DMS114 treated with DMSO at 0.1 percent for 48 hours (cell line): ENCODE data around the gene DPYD.
"Not testable (repeated sequence)": the region's sequence is repeated elsewhere in the genome, so short reads cannot be mapped to it uniquely, and the experiment has no call there.

Source experiments
- DNase-seq: peaks from one replicate; lab custom pipeline; 2025; ENCODE audit not compliant: unreplicated experiment; lab: John Stamatoyannopoulos, UW

DPYD gene

DNA sequence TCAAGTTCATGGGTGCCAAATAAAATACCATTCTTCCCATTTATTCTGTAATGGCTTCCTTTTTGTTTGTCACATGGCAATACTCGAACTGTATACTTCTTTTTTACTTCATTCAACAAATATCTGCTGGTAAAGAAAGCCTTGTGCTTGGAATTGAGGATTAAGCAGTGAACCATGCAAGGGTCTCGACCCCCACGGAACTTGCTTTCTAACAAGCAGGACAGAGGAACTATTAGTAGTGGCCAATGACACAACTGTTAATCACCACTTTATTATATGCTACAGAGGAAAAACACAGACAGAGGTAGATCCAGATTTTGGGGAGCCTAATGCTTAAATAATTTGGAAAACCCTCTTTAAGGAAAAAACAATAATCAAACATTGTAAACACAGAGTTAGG is 542.2 kb downstream of the DPYD start:
- no peak for DNase-seq

DNA sequence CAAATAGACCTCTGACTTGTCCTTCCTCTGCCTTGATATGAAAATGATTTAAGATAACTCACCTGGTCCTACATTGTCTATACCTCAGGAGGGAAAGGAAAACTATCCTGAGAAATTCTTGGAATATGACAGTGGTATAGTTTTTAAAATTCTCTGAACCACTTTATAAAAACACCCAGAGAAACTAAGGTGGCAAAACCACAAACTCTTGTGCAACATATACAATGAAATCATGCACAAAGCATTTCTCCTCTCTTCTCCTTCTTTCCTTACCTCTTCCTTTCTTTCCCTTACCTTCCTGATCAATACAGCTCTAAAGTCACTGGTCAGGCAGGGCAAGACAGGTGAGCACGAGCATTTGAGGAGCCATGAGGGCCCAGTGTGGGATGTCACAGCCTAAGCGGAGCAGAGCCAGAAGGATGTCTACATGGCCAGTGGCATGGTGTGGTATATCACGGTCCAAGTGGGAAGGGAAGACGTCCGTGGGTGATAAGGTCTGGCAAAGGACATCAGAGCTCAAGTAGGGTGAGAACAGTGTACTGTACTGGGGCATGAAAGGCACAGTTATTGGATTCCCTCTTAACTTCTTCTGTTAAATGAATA is 543.3 kb downstream of the DPYD start:
- DNase-seq: no peak

DNA sequence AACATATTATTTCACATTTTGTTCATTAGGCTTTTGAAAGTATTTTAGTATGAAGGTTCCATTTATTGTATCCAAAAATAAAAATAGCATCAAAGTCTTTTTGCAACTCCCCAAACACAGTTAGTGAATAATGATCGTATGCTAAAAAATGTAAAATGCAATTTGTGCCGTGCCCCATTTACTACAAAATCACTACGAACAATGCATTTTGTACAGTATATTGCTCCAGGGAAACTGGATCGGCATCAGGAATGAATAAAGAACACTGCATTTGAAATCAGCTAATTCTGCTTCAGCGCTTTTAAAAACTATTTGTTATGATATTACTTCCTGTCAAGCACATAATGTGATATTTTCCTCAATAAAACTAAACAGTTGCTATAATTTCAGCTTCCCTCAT is 547.8 kb downstream of the DPYD start:
- DNase-seq: no peak

DNA sequence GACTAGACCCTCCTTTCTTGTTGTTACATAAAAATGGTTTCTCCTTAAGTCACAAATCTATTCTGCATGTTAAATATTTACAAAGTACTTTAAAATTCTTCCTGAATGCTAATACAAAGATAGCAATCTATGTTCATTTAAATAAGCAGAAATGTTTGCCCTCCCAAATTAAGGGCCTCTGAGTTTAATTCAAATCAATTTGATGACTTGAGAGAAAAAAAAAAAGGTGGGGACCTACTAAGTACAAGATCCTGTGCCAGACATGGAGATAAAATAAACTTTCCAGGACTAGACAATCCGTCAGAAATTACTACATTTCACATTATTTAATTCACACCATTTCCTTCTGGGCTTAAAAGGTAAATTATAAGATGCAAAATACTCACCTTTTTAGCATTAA is 548.3 kb downstream of the DPYD start:
- DNase-seq: no peak

DNA sequence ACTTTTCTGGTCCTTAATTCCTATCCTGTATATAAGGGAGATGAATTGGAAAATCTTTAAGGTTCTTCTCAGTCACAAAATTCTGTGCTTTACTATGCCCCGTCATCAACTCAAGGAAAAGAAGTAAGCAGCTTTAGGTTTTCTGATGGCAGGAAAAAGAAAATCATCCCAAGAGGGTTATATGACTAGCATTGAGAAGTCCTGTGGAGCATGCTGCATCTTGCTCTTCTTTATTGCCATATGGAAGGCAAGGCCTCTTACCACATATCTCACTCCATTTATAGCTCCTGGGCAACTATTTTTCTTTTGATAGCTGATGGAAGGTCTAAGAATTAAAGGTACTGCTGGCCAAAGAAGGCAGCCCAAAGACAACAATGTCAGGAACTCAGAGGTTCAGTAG is 552.5 kb downstream of the DPYD start:
- no peak for DNase-seq

DNA sequence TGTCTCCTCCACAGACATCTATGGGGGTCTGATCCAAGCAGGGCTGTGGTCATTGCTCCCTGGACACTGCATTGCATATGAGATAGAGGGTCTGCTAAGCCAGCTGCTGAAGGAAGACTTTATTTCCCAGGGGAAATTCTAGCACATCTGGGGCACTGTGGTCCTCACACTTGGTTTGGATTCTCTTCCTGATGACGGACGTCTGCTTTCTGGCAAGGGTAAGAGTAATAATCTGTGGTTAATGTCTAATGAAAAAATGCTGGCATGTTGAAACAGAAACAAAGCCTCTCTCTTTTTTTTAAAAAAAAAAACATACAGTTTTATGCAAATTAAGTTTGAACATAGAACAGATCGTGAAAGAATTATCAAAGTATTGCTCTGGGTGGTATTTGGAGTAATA is 553.9 kb downstream of the DPYD start:
- no peak for DNase-seq

DNA sequence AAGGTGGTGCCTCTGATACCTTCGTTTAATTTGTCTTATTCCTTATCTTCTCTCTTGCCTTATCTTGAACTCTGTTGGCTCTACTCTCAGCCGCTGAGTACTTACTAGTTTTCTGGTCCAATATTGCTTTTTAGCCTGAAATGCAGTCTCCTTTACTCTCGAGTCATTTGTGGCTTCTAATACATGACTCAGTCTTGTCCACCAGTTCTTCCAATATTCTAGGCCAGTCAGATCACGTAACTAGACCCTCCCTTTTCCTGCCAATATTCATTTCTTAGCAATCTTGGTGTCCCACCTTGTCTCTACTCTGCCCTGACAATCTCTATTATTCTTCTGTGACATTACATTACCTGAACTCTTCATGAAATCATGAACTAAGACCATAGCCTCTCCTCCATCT is 555.8 kb downstream of the DPYD start:
- DNase-seq: no peak

DNA sequence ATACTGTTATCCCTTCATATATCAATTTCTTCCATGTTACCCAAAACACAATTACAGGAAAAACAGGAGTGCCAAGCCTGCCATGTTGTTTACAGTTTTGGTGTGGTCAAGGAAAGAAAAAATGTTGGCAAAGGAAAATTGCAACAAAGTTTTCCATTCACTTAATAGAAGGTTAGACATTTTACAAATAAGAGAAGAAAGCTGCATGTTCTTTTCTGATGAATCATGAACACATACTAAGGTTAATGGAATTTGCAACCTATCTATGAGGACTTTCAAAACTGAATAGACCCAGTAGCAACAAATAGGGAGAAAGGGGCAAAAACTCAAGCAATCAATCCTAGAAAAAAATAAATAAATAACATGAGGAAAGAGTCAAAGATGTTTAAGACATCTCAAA is 556.7 kb downstream of the DPYD start:
- DNase-seq: no peak

DNA sequence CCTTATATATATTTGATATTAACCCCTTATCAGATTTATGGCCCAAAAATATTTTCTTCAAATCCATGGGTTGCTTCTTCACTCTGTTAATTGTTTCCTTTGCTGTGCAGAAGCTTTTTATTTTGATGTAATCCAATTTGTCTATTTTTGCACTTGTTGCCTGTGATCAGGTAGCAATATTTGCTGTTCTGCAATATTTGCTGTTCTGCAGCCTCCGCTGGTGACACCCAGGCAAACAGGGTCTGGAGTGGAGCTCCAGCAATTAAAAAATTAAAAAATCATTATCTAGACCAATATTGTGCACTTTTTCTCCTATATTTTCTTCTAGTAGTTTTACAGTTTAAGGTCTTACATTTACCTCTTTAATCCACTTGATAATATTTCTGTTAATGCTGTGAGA is 564.5 kb downstream of the DPYD start:
- DNase-seq: no peak

DNA sequence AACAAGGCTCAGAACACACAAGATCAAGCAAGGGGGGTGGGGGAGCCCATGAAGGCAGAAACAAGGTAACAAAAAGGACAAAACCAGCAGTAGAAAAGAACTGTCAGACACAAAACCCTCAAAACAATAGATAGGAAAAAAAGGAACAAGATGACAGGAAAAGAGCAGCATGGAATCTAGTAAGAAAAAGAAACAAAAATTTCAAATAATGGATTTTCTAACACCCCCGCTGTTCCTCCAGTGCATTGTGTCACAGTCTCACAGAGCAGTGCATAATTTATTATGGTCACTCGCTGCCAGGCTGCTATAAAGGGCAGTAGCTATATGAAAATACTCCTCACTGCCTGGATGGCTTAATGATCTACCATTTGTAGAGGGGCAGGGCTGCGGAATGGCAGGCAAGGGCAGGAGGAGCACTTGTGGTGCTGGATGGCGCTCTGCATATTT is 567.9 kb downstream of the DPYD start:
- DNase-seq: no peak

DNA sequence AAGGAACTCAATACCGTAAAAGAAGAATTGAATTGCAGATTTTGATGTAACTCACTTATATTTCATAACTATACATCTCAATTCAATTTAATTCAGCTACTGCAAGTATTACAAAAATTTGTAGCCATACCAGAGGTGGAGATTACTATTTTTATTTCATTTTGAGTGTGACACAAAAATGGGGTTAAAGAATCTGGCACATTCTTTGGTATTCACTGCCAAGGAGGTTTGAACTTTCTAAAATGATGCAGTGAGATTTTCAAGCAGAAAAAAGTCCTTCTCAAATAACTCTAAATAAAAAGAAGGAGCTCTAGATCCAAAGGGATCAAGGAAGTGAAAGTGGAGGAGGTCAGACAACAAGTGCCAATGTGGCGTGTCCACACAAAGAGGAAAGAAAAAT is 569.0 kb downstream of the DPYD start:
- DNase-seq: no peak

DNA sequence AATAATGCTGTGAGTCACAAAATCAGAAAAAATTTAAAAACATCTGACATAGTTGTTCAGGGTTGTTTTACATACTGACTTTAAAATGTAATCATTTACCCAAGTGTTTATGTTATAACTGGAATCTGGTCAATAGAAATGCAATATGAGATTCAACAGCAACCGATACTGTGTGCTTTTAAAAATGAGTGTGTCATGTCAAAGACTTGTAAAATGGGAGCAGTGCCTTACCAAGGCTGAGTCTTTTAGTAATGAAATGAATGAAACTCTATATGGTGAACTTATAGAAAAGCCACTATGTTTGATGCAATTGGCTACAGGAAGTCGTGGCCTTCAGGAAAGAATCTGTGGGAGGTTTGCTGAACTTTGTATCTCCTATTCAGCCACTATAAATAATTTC is 570.2 kb downstream of the DPYD start:
- DNase-seq: no peak

DNA sequence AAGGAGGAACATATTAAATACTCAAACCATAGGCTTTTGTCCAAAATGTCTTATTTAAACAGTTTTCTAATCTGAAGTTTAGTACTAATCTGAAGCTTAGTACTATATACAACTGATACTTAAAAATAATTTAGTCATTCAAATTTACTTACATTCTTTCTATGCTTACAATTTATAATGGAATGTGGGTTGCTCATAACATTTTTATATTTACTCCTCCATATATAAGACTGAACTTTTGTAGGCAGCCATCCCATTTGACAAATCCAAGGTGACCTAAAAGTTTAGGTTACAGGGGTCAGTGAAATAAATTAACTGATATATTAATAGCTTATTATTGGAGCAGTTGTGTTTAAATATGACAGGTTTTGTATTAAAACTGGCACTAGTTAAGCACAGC is 570.6 kb downstream of the DPYD start:
- no peak for DNase-seq

DNA sequence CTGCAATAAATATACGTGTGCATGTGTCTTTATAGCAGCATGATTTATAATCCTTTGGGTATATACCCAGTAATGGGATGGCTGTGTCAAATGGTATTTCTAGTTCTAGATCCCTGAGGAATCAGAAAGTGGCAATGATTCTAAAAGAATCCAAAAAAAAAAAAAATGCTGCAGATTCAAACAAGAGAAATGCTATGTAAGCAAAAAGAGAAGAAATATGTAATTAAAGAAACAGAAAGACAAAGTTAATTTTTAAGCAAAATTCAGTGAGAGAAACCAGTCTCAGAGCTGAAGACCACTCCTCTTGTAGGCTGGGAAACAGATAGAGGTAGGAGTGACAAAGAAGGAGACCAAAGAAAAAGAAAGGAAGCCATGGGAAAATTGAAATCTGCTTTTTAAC is 571.0 kb downstream of the DPYD start:
- DNase-seq: not testable (repeated sequence)

DNA sequence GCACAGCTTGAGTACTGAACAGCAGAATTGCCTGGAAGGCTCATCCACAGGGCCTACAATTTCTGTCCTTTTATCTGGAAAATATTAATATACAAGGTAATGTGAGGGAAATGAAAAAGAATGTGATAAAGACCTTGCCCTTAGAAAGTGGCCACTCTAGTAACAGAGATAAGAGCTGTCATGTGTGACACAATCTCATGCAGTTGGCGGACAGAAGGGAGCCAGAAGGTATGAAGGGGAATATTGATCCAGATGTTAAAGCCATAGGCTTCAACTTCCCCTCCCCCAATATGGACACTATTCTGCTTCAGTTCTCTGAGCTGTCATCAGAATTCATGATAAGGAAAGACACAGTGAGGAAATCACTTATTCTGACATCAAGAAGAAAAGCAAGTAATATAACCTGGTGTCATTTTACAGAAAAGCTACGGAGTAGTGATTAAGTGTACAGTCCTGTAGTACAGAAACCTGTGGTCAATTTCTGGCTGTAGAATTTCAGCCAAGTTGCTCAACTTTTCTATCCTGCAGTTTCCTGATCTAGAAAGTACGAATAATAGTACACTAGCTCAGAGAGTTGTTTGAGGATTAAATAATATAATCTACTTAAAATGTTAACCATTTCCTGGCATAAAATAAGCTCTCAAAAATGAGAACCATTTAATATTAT is 572.1 kb downstream of the DPYD start:
- no peak for DNase-seq

DNA sequence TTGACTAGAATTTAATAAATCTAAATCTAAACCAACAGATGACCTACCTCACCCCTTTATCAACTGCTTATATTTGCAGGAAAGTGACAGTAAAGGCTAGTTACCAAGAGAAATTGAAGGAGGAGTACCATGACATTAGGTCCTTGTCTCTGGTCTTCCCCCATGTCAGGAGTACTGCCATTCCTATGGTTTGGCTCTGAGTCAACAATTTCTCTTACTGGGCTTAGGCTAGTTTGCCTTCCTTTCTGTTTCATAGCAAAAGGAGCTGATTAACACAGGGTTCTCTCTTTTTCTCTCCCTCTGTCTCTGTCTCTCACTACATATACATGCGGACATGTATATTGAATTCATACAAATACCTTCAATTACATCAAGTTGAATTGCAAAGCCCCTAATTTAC is 579.9 kb downstream of the DPYD start:
- DNase-seq: no peak

DNA sequence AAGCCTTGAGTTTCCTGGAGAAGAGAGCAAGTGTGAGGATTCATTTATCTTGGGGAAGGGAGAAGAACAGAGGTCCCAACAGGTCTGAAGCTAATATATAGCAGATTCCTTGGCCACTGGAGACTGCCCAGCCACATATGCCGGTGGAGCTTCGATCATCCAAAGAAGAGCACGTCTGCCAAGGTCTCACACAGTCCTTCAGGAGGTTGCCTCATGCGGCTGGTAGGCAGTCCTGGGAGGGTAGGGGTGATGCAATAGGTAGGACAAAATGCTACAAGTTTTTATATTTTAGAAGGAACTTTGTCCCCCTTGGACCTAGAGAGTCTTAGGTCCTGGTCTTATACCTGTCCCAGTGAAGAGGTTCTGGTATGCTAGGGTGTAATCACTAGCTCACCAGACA is 582.5 kb downstream of the DPYD start:
- DNase-seq: no peak

DNA sequence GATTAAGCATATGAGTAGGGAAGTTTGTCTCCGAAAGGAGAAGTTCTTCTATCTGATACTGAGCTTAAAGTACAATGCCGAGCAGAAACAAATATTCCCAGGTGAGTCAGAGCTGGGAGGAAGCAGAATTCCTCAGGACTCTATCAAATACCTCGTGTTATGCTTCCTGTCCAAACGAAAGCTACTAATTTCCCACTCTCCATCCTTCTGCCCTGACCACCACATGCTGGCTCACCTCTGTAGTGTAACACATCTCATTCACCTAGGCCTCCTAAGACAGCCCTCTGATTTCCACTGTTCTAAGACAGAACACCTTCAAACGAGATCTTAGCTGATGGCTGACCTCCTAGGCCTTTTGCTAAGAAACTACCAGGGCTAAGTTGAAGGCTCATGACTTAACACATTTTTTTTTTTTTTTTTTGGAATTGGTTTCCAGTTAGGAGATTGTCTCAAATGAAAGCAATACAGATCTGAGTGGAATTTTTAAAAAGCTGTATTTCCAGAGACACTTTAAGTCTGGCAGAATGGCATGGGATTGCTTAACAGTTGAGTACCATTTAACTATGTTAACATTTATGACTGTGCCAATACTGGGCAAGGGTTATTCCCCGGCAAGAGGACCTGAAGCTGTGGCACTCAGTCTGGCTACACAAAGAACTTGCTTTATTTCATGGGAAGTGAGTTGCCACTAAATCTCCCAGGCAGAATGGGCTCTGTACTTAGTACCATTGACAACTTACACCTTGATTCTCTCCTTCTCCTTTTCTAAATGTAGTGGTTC is 583.4 kb downstream of the DPYD start:
- DNase-seq: no peak

DNA sequence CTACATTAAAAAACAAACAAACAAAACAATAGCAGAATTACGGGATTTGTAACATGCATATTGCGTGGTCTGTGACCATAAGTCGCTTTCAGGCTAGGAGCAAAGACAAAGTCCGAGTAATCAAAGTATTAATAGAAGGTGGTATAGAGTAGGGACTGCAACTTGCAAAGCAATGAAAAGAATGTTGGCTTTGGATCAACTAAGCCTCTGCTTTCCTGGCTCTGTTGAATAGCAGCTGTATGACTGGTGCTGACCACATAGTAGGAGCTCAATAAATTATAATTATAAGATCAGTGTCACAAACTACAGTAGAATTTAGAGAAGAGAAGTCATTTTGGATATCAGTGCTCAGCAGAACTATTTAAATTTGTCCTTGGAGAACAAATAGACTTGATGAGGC is 586.4 kb downstream of the DPYD start:
- no peak for DNase-seq

DNA sequence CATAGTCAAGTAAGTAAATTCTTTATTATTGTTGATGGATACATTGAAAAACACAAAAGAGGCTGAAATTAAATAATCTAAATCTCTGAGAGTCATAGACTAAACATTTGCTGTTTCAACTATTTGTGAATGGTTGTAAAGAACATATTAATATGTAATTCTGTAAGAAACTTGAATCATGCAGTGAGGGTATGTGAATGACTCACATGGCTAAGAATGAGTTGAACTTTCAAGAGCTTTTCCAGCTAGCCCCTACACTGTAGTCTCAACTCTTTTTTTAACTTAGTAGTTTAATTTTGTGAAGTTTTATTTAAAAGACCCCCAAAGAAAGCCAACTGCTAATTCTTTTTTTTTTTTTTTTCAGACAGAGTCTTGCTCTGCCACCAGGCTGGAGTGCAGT is 588.1 kb downstream of the DPYD start:
- DNase-seq: no peak

DNA sequence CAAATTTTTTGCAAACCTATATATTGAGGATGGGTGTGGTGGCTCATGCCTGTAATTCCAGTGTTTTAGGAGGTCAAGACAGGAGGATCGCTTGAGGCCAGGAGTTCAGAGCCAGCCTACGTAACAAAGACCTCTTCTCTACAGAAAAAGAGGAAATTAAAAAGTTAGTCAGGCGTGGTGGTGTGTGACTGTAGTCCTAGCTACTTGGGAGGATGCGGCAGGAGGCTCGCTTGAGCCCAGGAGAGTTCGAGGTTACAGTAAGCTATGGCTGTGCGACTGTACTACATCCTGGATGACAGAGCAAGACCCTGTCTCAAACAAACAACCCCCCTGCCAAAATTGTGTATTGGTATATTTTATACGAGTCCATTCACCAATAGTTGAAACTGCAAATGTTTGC is 589.7 kb downstream of the DPYD start:
- no peak for DNase-seq

DNA sequence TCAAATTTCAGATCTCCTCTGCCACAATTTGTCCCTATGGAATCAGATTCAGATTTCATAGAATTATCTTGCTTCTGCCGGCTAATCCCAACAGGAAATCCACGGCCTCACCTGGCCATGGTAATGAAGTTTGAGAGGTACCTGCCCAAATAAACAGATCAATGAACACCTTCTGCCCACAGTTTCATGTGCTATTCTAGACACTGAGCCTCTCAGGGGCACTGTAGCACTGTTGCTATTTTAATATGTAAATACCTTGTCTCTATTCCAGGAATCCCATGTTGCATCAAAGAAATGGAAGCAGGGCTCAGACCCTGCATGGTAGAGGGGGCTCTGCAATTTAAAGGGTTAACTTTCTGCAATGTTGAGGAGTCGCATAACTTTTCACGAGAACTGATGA is 606.1 kb downstream of the DPYD start:
- no peak for DNase-seq
